Sigmoid colon (tissue), 4 donors: Measurements from ENCODE around the gene SPATA31D1.
A peak's percentile ranks its signal among the peaks of the same experiment; 100 is the strongest.

ENCODE experiments used
- CTCF ChIP-seq, 4 experiments: fragments of 450-650 bp in 3 of 4; fragments of 200-600 bp in 1 of 4; IDR thresholded peaks; one replicate each; pipeline ENCODE4 v1.5.1; 2016 to 2019; ENCODE audit warnings: antibody characterized with exemption in 4 of 4, mild to moderate bottlenecking in 3 of 4, moderate library complexity in 2 of 4
- EP300 ChIP-seq, 4 donors: sonication (generic); formaldehyde crosslinking; IDR thresholded peaks; one replicate each; pipeline ENCODE4 v1.6.1; 2017; ENCODE audit warnings: antibody characterized with exemption in 4 of 4
- POLR2A ChIP-seq, 2 donors: fragments of 450-650 bp; IDR thresholded peaks; one replicate each; pipeline ENCODE4 v1.6.1; 2016; ENCODE audit warnings: antibody characterized with exemption in 2 of 2, mild to moderate bottlenecking in 2 of 2, moderate library complexity in 2 of 2
- POLR2AphosphoS5 ChIP-seq, 4 donors: sonication (generic); formaldehyde crosslinking; IDR thresholded peaks; one replicate each; pipeline ENCODE4 v1.6.1; 2017; ENCODE audit warnings: antibody characterized with exemption in 4 of 4

GRCh38 chr9:82024908-82025307 is 36.3 kb downstream of the SPATA31D1 start:
- TF ChIP-seq POLR2AphosphoS5 (IDR thresholded peaks at IDR 0.05) (peak in 1 of 4 donors; percentile 16), CTCF (IDR thresholded peaks at IDR 0.05) (no peak), POLR2A (IDR thresholded peaks at IDR 0.05) (no peak), EP300 (IDR thresholded peaks at IDR 0.05) (no peak)
